Chondrocyte (in vitro differentiated cells): ENCODE data around the gene HNRNPA0. TPM values are rescaled to one million over a fixed set of nuclear protein-coding genes. Genes with fewer than 3 reads are reported as not detected.
"Not testable (repeated sequence)": the region's sequence is repeated elsewhere in the genome, so short reads cannot be mapped to it uniquely, and the experiment has no call there.

Source experiments
- DNase-seq: peaks from one replicate; pipeline ENCODE4 v3.0.0; 2021; ENCODE audit warnings: mixed read lengths, low spot score
- H3K27ac Mint-ChIP-seq: one replicate; pipeline ENCODE4 v1.8.0; 2021; ENCODE audit warnings: mild to moderate bottlenecking, moderate library complexity, mixed read lengths; ENCODE audit not compliant: unreplicated experiment
- H3K27me3 Mint-ChIP-seq: 2 replicates; pipeline ENCODE4 v1.8.0; 2021; ENCODE audit warnings: low read depth, mixed read lengths
- H3K36me3 Mint-ChIP-seq: 2 replicates; pipeline ENCODE4 v1.8.0; 2021; ENCODE audit warnings: low read depth, mixed read lengths
- H3K4me1 Mint-ChIP-seq: 2 replicates; pipeline ENCODE4 v1.8.0; 2021; ENCODE audit warnings: low read depth, mild to moderate bottlenecking, mixed read lengths
- H3K4me3 Mint-ChIP-seq: one replicate; pipeline ENCODE4 v1.8.0; 2021; ENCODE audit warnings: mild to moderate bottlenecking, moderate library complexity, mixed read lengths; ENCODE audit not compliant: unreplicated experiment
- H3K9me3 Mint-ChIP-seq: 2 replicates; pipeline ENCODE4 v1.8.0; 2021; ENCODE audit warnings: low read depth, mixed read lengths
- total RNA-seq: library from RNA; stranded (reverse); gene quantifications from 3 replicates; pipeline ENCODE4 v1.2.1, GENCODE V29; 2021
- TF ChIP-seq, protein P1 (sequence below): fragments of 200-600 bp; sonication (generic); IDR thresholded peaks from 2 replicates; pipeline ENCODE4 v1.5.0; 2021; ENCODE audit warnings: antibody characterized with exemption, mild to moderate bottlenecking, moderate library complexity

The HNRNPA0 gene
- total RNA-seq, 1 donor from 2014 or later, result 35.0 TPM

DNA sequence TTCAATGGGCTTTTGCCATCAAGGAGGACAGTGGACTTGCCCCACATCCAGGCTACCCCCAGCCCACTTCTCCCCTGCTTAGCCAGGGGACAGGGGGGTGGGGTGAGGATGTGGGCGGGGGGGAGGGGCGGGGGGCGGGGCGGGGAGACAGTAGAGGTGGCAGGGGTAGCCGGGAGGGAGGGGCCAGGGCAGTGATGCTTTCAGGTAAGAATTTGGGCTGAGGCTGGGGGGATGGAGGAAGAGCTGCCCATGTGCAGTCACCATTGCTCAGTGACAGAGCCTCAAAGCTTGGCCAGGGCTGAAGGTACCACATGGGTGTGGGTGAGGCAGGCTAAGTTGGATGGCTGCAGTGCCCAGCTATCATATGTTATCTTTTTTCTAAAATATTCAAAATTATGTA lies 40.7 kb upstream of the HNRNPA0 start:
- H3K27ac Mint-ChIP-seq, result no peak overlapping the region
- H3K27me3 Mint-ChIP-seq, result peaks cover 7% of the 10 kb centered on the region
- DNase-seq, result no peak
- no peak overlapping the region for H3K4me3 Mint-ChIP-seq
- H3K9me3 Mint-ChIP-seq, result no peaks in the 10 kb centered on the region
- no peaks in the 10 kb centered on the region for H3K36me3 Mint-ChIP-seq
- TF ChIP-seq, protein P1, sequence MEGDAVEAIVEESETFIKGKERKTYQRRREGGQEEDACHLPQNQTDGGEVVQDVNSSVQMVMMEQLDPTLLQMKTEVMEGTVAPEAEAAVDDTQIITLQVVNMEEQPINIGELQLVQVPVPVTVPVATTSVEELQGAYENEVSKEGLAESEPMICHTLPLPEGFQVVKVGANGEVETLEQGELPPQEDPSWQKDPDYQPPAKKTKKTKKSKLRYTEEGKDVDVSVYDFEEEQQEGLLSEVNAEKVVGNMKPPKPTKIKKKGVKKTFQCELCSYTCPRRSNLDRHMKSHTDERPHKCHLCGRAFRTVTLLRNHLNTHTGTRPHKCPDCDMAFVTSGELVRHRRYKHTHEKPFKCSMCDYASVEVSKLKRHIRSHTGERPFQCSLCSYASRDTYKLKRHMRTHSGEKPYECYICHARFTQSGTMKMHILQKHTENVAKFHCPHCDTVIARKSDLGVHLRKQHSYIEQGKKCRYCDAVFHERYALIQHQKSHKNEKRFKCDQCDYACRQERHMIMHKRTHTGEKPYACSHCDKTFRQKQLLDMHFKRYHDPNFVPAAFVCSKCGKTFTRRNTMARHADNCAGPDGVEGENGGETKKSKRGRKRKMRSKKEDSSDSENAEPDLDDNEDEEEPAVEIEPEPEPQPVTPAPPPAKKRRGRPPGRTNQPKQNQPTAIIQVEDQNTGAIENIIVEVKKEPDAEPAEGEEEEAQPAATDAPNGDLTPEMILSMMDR, result no peak
- H3K4me1 Mint-ChIP-seq, result no peaks in the 10 kb centered on the region

DNA sequence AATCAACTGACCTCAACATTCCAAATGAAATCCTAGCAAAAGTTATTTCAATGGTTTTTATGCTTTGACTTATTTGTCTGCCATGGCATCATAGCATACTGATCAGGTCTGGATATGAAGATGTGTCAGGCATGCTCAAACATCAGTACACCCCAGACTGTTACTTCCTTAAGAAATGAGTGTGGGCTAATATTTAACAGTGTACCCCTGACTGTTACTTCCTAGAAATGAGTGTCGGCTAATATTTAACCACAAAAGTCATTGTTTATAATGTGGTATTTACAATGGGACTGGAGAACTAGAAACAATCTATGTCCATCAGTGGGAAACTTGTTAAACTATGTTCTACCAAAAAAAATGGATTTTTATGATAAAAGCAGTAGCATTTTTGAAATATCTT lies 38.1 kb upstream of the HNRNPA0 start:
- no peak for DNase-seq
- TF ChIP-seq, protein P1, result no peak
- no peak overlapping the region for H3K27ac Mint-ChIP-seq
- H3K4me1 Mint-ChIP-seq, result no peaks in the 10 kb centered on the region
- H3K4me3 Mint-ChIP-seq, result no peak overlapping the region
- H3K9me3 Mint-ChIP-seq, result no peaks in the 10 kb centered on the region
- no peaks in the 10 kb centered on the region for H3K36me3 Mint-ChIP-seq
- peaks cover 17% of the 10 kb centered on the region for H3K27me3 Mint-ChIP-seq

DNA sequence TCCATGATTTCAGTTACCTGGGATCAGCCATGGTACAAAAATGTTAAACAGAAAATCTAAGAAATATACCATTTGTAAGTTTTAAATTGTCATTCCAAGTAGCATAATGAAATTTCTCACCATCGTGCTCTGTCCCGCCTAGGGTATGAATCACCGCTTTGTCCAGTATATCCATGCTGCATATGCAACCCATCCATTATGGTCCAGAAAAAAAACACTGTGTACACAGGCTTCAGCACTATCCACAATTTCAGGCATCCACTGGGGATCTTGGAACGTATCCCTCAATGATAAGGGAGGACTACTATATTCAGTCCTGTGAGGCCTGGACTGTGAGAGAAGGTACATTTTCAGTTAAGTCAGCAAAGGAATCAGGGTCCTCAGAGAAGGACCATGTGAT lies 37.6 kb upstream of the HNRNPA0 start:
- TF ChIP-seq, protein P1, result no peak
- Mint-ChIP-seq H3K9me3 (no peaks in the 10 kb centered on the region), H3K27me3 (peaks cover 20% of the 10 kb centered on the region), H3K36me3 (peaks cover 4% of the 10 kb centered on the region), H3K4me3 (no peak overlapping the region), H3K27ac (no peak overlapping the region), H3K4me1 (no peaks in the 10 kb centered on the region)
- DNase-seq, result no peak

DNA sequence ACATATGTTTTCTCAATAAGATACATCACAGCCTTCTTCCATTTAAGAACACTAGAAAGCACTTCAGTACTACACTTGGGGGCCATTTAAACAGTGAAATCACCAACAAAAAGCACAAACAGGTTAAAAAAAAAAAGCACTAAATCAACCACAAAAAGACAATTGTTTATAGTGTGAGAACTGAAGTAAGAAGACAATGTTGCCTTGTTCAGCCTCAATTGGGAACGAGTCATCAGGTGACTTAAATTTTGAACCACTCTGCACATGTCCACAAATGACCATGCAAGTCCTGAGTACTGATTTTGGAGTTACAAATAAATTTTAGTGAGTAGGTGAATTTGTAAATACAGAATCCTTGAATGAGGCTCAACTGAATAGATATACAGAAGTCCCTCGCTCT lies 37.2 kb upstream of the HNRNPA0 start:
- Mint-ChIP-seq H3K4me1 (no peaks in the 10 kb centered on the region), H3K27me3 (peaks cover 24% of the 10 kb centered on the region), H3K27ac (no peak overlapping the region), H3K36me3 (peaks cover 4% of the 10 kb centered on the region), H3K4me3 (no peak overlapping the region), H3K9me3 (no peaks in the 10 kb centered on the region)
- no peak for DNase-seq
- TF ChIP-seq, protein P1, result no peak

DNA sequence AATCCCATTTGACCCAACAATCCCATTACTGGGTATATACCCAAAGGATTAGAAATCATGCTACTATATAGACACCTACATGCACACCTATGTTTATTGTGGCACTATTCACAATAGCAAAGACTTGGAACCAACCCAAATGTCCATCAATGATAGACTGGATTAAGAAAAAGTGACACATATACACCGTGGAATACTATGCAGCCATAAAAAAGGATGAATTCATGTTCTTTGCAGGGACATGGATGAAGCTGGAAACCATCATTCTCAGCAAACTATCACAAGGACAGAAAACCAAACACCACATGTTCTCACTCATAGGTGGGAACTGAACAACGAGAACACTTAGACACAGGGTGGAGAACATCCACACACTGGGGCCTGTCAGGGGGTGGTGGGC lies 34.4 kb upstream of the HNRNPA0 start:
- not testable (repeated sequence) for H3K4me1 Mint-ChIP-seq, H3K9me3 Mint-ChIP-seq, H3K27ac Mint-ChIP-seq, H3K4me3 Mint-ChIP-seq, DNase-seq
- Mint-ChIP-seq H3K27me3 (peaks cover 45% of the 10 kb centered on the region), H3K36me3 (peaks cover 11% of the 10 kb centered on the region)

DNA sequence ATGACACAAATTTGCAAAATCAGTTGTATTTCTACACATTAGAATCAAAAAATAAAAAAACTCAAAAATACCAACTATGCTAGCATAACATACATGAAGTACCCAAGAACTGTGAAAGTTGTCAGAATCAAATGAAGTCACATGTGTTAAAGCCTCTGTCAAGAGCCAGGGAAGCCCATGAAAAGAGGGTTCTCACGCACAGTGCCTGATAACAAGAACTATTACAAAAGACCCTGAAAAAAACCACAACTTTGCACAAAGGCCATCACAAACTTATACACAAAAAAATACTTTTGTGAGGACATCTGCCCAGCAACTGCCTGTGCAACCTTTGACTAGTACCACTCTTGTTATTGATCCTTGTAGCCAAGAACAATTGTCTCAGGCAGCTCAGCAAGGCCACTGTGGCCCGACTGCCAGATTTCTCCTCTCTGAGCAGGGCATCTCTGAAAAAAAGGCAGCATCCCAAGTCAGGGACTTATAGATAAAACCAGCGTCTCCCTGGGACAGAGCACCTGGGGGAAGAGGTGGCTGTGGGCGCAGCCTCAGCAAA lies 28.9 kb upstream of the HNRNPA0 start:
- DNase-seq, result no peak
- TF ChIP-seq, protein P1, result no peak
- H3K27me3 Mint-ChIP-seq, result peaks cover 61% of the 10 kb centered on the region
- no peak overlapping the region for H3K4me3 Mint-ChIP-seq
- peaks cover 2% of the 10 kb centered on the region for H3K9me3 Mint-ChIP-seq
- no peaks in the 10 kb centered on the region for H3K4me1 Mint-ChIP-seq
- peaks cover 11% of the 10 kb centered on the region for H3K36me3 Mint-ChIP-seq
- H3K27ac Mint-ChIP-seq, result no peak overlapping the region
